WTC11 (cell line): Measurements from ENCODE around the gene DCK.

Source experiments
- CREM ChIP-seq: sonication (generic); formaldehyde crosslinking; IDR thresholded peaks from 2 replicates; pipeline ENCODE4 v1.8.1; 2022; ENCODE audit warnings: mild to moderate bottlenecking, missing genetic modification reagents, moderate library complexity
- JUN ChIP-seq: sonication (generic); formaldehyde crosslinking; IDR thresholded peaks from 2 replicates; pipeline ENCODE4 v1.8.0; 2023; ENCODE audit warnings: mild to moderate bottlenecking, missing genetic modification reagents
- ZNF263 ChIP-seq: sonication (generic); formaldehyde crosslinking; IDR thresholded peaks from 2 replicates; pipeline ENCODE4 v1.8.1; 2022; ENCODE audit warnings: low read depth, mild to moderate bottlenecking, moderate library complexity, missing genetic modification reagents
- TF ChIP-seq, protein P1 (sequence below): fragments of 200-600 bp; IDR thresholded peaks from 2 replicates; pipeline ENCODE4 v1.8.0; 2022; ENCODE audit warnings: antibody characterized with exemption

DNA sequence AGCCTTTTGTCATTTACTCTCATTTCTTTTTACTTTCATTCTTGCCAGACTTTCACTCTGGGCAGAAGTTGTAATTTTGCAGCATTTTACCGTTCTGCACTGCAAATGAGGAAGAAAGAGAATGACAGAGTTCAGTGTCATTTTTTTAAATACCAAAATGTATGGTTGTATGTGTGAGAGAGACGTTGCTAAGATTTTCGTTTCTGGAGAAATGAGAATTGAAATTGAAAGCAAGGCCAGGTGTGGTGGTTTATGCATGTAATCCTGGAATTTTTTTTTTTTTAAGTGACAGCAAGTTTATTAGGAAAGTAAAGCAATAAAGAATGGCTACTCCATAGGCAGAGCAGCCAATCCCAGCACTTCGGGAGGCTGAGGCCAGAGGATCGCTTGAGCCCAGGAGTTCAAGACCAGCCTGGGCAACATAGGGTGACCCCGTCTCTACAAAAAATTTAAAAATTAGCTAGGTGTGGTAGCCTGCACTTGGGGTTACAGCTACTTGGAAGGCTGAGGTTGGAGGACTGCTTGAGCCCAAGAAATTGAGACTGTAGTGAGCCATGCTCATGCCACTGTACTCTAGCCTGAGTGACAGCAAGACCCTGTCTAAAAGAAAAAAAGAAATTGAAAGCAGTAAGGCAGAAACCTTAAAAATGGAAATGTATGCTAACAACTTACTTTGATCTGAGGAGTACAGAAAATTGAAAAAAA lies 12.9 kb downstream of the DCK start:
- TF ChIP-seq CREM (no peak), ZNF263 (no peak), JUN (CRISPR knock-in tag) (no peak)
- TF ChIP-seq, protein P1, sequence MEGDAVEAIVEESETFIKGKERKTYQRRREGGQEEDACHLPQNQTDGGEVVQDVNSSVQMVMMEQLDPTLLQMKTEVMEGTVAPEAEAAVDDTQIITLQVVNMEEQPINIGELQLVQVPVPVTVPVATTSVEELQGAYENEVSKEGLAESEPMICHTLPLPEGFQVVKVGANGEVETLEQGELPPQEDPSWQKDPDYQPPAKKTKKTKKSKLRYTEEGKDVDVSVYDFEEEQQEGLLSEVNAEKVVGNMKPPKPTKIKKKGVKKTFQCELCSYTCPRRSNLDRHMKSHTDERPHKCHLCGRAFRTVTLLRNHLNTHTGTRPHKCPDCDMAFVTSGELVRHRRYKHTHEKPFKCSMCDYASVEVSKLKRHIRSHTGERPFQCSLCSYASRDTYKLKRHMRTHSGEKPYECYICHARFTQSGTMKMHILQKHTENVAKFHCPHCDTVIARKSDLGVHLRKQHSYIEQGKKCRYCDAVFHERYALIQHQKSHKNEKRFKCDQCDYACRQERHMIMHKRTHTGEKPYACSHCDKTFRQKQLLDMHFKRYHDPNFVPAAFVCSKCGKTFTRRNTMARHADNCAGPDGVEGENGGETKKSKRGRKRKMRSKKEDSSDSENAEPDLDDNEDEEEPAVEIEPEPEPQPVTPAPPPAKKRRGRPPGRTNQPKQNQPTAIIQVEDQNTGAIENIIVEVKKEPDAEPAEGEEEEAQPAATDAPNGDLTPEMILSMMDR = no peak
